SK-N-SH (cell line): ENCODE data around the gene MYOZ2. TPM values are rescaled to one million over a fixed set of nuclear protein-coding genes. Genes with fewer than 3 reads are reported as not detected.

Experiments
- CTCF ChIA-PET: fragments of 300-600, 350-600 bp; formaldehyde crosslinking; extraction: SDS; loops from one replicate; lab custom pipeline; 2021; lab: Yijun Ruan, JAX
- POLR2A ChIA-PET: fragments of 350-600 bp; sonication (Branson Sonifier 250); formaldehyde crosslinking; extraction: SDS; loops from one replicate; lab custom pipeline; 2020; ENCODE audit warnings: antibody characterized with exemption, inconsistent platforms; lab: Yijun Ruan, JAX
- DNase-seq: peaks from one replicate; pipeline ENCODE4 v3.0.0; 2012
- H2AFZ ChIP-seq: fragments of 200-600 bp; sonication (generic); 2 replicates; pipeline ENCODE4 v1.8.1; 2016; ENCODE audit warnings: antibody characterized with exemption, mild to moderate bottlenecking, low read depth
- H3F3A ChIP-seq: fragments of 200-600 bp; sonication (generic); replicated peaks from 2 replicates; pipeline ENCODE3; 2016; ENCODE audit warnings: antibody characterized with exemption, mild to moderate bottlenecking; ENCODE audit not compliant: insufficient read depth
- H3K27ac ChIP-seq, 2 experiments: fragments of 200-500 bp in 1 of 2; fragments of 200-600 bp in 1 of 2; sonication (Bioruptor generic) in 1 of 2; sonication (generic), shearing (Covaris generic) in 1 of 2; 2 replicates each; pipeline versions ENCODE4 v1.5.1 to v1.6.1; 2014 to 2016; ENCODE audit warnings: low read depth in 2 of 2, inconsistent platforms in 1 of 2, low read length in 1 of 2, mild to moderate bottlenecking in 1 of 2, mixed read lengths in 1 of 2
- H3K27me3 ChIP-seq: fragments of 200-600 bp; sonication (generic), shearing (Covaris generic); 2 replicates; pipeline ENCODE4 v1.6.1; 2016; ENCODE audit warnings: mixed run types; ENCODE audit not compliant: insufficient read depth
- H3K36me3 ChIP-seq, 2 experiments: fragments of 200-500 bp in 1 of 2; fragments of 200-600 bp in 1 of 2; sonication (Bioruptor generic) in 1 of 2; sonication (generic) in 1 of 2; replicated peaks in 1 of 2; 2 replicates each; pipeline versions ENCODE3 to v1.5.1; 2014 to 2016; ENCODE audit warnings: low read length in 1 of 2, mild to moderate bottlenecking in 1 of 2; ENCODE audit not compliant: insufficient read depth in 2 of 2, control insufficient read depth in 1 of 2
- H3K4me1 ChIP-seq, 2 experiments: fragments of 200-500 bp in 1 of 2; fragments of 200-600 bp in 1 of 2; sonication (Bioruptor generic) in 1 of 2; sonication (generic), shearing (Covaris generic) in 1 of 2; 2 replicates each; pipeline versions ENCODE4 v1.5.1 to v1.6.1; 2014 to 2016; ENCODE audit warnings: low read depth in 1 of 2, low read length in 1 of 2, mixed run types in 1 of 2; ENCODE audit not compliant: insufficient read depth in 2 of 2, control insufficient read depth in 1 of 2
- H3K4me2 ChIP-seq: fragments of 200-600 bp; sonication (generic), shearing (Covaris generic); 2 replicates; pipeline ENCODE4 v1.6.1; 2017; ENCODE audit warnings: mixed run types
- H3K4me3 ChIP-seq, 2 experiments: fragments of 200-500 bp in 1 of 2; fragments of 200-600 bp in 1 of 2; sonication (Bioruptor generic) in 1 of 2; sonication (generic), shearing (Covaris generic) in 1 of 2; 2 replicates each; pipeline versions ENCODE4 v1.5.1 to v1.8.1; 2014 to 2016; ENCODE audit warnings: low read depth in 2 of 2, inconsistent platforms in 1 of 2, low read length in 1 of 2, mild to moderate bottlenecking in 1 of 2, mixed read lengths in 1 of 2, moderate library complexity in 1 of 2
- H3K79me2 ChIP-seq: fragments of 200-600 bp; sonication (generic); 2 replicates; pipeline ENCODE4 v1.8.1; 2017; ENCODE audit warnings: mild to moderate bottlenecking; ENCODE audit not compliant: insufficient read depth
- H3K9ac ChIP-seq: fragments of 200-600 bp; sonication (generic); 2 replicates; pipeline ENCODE4 v1.6.1; 2017; ENCODE audit warnings: mixed run types
- H3K9me2 ChIP-seq: fragments of 200-600 bp; sonication (generic); 2 replicates; pipeline ENCODE4 v1.6.1; 2017; ENCODE audit warnings: mixed run types
- H3K9me3 ChIP-seq: fragments of 200-600 bp; sonication (generic); 2 replicates; pipeline ENCODE4 v1.6.1; 2017; ENCODE audit warnings: mixed run types, mild to moderate bottlenecking, moderate library complexity
- H4K20me1 ChIP-seq: fragments of 200-600 bp; sonication (generic); 2 replicates; pipeline ENCODE4 v1.6.1; 2017; ENCODE audit warnings: mild to moderate bottlenecking, mixed run types; ENCODE audit not compliant: insufficient read depth
- CTCF ChIP-seq: fragments of 200-600 bp; sonication (generic); IDR thresholded peaks from 2 replicates; pipeline ENCODE4 v1.6.1; 2017; ENCODE audit warnings: antibody characterized with exemption, mild to moderate bottlenecking, moderate library complexity
- EP300 ChIP-seq, 2 experiments: IDR thresholded peaks; 2 replicates each; pipeline versions ENCODE4 v1.4.0 to v1.6.1; 2012; ENCODE audit warnings: borderline replicate concordance in 1 of 2, low read depth in 1 of 2, low read length in 1 of 2
- FOXJ3 ChIP-seq: sonication (generic); formaldehyde crosslinking; IDR thresholded peaks from 2 replicates; pipeline ENCODE4 v1.5.1; 2020; ENCODE audit warnings: mild to moderate bottlenecking, missing genetic modification reagents
- MEF2A ChIP-seq: IDR thresholded peaks from 2 replicates; pipeline ENCODE4 v1.4.0; 2012; ENCODE audit warnings: low read depth, borderline replicate concordance
- MXI1 ChIP-seq: IDR thresholded peaks from 2 replicates; pipeline ENCODE4 v1.6.1; 2012; ENCODE audit warnings: mild to moderate bottlenecking, low read depth, low read length, improper control_type of control experiment
- NFIC ChIP-seq: IDR thresholded peaks from 2 replicates; pipeline ENCODE4 v1.4.0; 2012; ENCODE audit warnings: borderline replicate concordance
- PBX3 ChIP-seq: IDR thresholded peaks from 2 replicates; pipeline ENCODE4; 2012
- POLR2AphosphoS5 ChIP-seq: IDR thresholded peaks from 2 replicates; pipeline ENCODE4 v1.6.1; 2012; ENCODE audit warnings: low read depth, low read length
- RFX5 ChIP-seq: IDR thresholded peaks from 2 replicates; pipeline ENCODE4 v1.6.1; 2012; ENCODE audit warnings: mild to moderate bottlenecking, improper control_type of control experiment, low read length
- YY1 ChIP-seq: IDR thresholded peaks from 2 replicates; pipeline ENCODE4 v1.4.0; 2012; ENCODE audit warnings: low read depth, mild to moderate bottlenecking
- WGBS: methylation state at CpG from one replicate; pipeline ENCODE4 v1.1.6; 2017; ENCODE audit warnings: low lambda C conversion rate; 5-methylcytosine and 5-hydroxymethylcytosine counted together
- polyA plus RNA-seq, 3 experiments: library from polyadenylated mRNA; depleted of rRNA; stranded (reverse); fragments of >200 nt; gene quantifications; 2 replicates each; pipeline ENCODE4 v1.2.3, GENCODE V29; 2012
- TF ChIP-seq, protein P1 (sequence below): IDR thresholded peaks from 2 replicates; pipeline ENCODE4 v1.6.1; 2012; ENCODE audit warnings: mild to moderate bottlenecking, low read depth, low read length, moderate library complexity

MYOZ2 gene
- polyA plus RNA-seq, 1 of the 3 experiments (the other 2 are of a cell fraction), result 0.26 TPM

- CTCF ChIA-PET, result no interaction called here
Measured at GRCh38 chr4:119151161-119151560, 15.5 kb downstream of the MYOZ2 start.

More at GRCh38 chr4:119151161-119151560, 15.5 kb downstream of the MYOZ2 start:
- POLR2A ChIA-PET, result no interaction called here
- Histone ChIP-seq H4K20me1 (no peaks in the 10 kb centered on the region), H3K4me2 (no peak overlapping the region), H3K4me3 (no peak overlapping the region), H3F3A (no peaks in the 10 kb centered on the region), H3K9me2 (no peaks in the 10 kb centered on the region), H3K27ac (no peak overlapping the region), H3K4me1 (no peaks in the 10 kb centered on the region), H3K36me3 (no peaks in the 10 kb centered on the region), H3K27me3 (no peaks in the 10 kb centered on the region), H3K79me2 (no peaks in the 10 kb centered on the region), H3K9ac (no peak overlapping the region), H3K9me3 (no peaks in the 10 kb centered on the region), H2AFZ (no peak overlapping the region)
- DNase-seq, result no peak
- TF ChIP-seq PBX3 (no peak), CTCF (no peak), YY1 (no peak), EP300 (IDR thresholded peaks at IDR 0.05; ENCODE audit: borderline replicate concordance in 1 of 2, low read depth in 1 of 2, low read length in 1 of 2) (no peak), POLR2AphosphoS5 (no peak), FOXJ3 (CRISPR knock-in tag) (no peak), NFIC (no peak), MEF2A (no peak), RFX5 (no peak), MXI1 (no peak)
- TF ChIP-seq, protein P1, sequence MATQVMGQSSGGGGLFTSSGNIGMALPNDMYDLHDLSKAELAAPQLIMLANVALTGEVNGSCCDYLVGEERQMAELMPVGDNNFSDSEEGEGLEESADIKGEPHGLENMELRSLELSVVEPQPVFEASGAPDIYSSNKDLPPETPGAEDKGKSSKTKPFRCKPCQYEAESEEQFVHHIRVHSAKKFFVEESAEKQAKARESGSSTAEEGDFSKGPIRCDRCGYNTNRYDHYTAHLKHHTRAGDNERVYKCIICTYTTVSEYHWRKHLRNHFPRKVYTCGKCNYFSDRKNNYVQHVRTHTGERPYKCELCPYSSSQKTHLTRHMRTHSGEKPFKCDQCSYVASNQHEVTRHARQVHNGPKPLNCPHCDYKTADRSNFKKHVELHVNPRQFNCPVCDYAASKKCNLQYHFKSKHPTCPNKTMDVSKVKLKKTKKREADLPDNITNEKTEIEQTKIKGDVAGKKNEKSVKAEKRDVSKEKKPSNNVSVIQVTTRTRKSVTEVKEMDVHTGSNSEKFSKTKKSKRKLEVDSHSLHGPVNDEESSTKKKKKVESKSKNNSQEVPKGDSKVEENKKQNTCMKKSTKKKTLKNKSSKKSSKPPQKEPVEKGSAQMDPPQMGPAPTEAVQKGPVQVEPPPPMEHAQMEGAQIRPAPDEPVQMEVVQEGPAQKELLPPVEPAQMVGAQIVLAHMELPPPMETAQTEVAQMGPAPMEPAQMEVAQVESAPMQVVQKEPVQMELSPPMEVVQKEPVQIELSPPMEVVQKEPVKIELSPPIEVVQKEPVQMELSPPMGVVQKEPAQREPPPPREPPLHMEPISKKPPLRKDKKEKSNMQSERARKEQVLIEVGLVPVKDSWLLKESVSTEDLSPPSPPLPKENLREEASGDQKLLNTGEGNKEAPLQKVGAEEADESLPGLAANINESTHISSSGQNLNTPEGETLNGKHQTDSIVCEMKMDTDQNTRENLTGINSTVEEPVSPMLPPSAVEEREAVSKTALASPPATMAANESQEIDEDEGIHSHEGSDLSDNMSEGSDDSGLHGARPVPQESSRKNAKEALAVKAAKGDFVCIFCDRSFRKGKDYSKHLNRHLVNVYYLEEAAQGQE, result no peak
- WGBS, result 94% methylated on average over 2 of the region's 2 CpGs
